Measurements from ENCODE around the gene KCNH2. TPM values are rescaled to one million over a fixed set of nuclear protein-coding genes. Genes with fewer than 3 reads are reported as not detected.
"Not testable (repeated sequence)": the region's sequence is repeated elsewhere in the genome, so short reads cannot be mapped to it uniquely, and the experiment has no call there.

KCNH2 gene
- total and polyA plus RNA-seq, 2 of the 8 experiments (the other 6 are each of a cell fraction or from before 2014, with no cell fraction given) = 8.0 to 15.0 TPM

DNA sequence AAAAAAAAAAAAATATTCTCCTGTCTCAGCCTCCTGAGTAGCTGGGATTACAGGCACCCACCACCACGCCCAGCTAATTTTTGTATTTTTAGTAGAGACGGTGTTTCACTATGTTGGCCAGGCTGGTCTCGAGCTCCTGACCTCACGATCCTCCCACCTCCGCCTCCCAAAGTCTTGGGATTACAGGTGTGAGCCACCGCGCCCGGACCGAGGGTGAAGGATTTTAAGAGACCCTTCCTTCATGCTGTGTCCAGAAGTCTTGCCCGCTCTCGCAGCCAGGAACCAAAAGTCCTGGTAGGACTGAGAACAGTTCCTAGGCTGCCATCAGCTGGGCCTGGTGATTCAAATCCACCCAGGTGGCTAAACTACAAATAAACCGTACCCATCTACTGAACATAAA, 33.5 kb upstream of the KCNH2 start:
- H3K4me1 ChIP-seq (replicated peaks in 1 of 4; ENCODE audit: control insufficient read depth in 3 of 4, insufficient read depth in 4 of 4, low read length in 3 of 4) = peaks cover 0 to 31% (median 24%) of the 10 kb centered on the region in 4 experiments; a peak in 6 of 7 replicates
- not testable (repeated sequence) for H3K79me2 ChIP-seq (ENCODE audit: control insufficient read depth in 1 of 2, insufficient read depth in 2 of 2, low read length in 2 of 2); H3K4ac ChIP-seq (replicated peaks; ENCODE audit: insufficient read length, low read depth, low read length); H3K18ac ChIP-seq (ENCODE audit: extremely low read depth, low read length); H4K8ac ChIP-seq (ENCODE audit: extremely low read depth, insufficient read depth, low read length); H3K79me1 ChIP-seq (ENCODE audit: low read depth, low read length); H3K27me3 ChIP-seq (replicated peaks in 1 of 4; ENCODE audit: control insufficient read depth in 3 of 4, extremely low read depth in 1 of 4, insufficient read depth in 3 of 4, low read length in 3 of 4); H4K20me1 ChIP-seq (replicated peaks in 1 of 2; ENCODE audit: control insufficient read depth in 1 of 2, insufficient read depth in 2 of 2, low read length in 2 of 2); H2BK20ac ChIP-seq (ENCODE audit: low read length); H3K23me2 ChIP-seq (ENCODE audit: low read depth, low read length); H2BK12ac ChIP-seq (ENCODE audit: low read depth, low read length); H3K4me3 ChIP-seq (ENCODE audit: extremely low read depth in 1 of 4, insufficient read depth in 2 of 4, low read depth in 3 of 4, low read length in 4 of 4); H3K4me2 ChIP-seq (ENCODE audit: insufficient read depth in 1 of 2, low read depth in 2 of 2, low read length in 2 of 2); H3K36me3 ChIP-seq (ENCODE audit: control insufficient read depth in 2 of 4, insufficient read depth in 4 of 4, low read length in 3 of 4); H2AK5ac ChIP-seq (ENCODE audit: low read depth, low read length); H2BK15ac ChIP-seq (ENCODE audit: low read length); H3K14ac ChIP-seq (ENCODE audit: insufficient read length); H3K9ac ChIP-seq (replicated peaks in 1 of 4; ENCODE audit: extremely low read depth in 1 of 4, low read depth in 3 of 4, low read length in 3 of 4); FAIRE-seq; DNase-seq (ENCODE audit: low read depth in 1 of 2, low spot score in 2 of 2); H3K23ac ChIP-seq (ENCODE audit: insufficient read length); H2AFZ ChIP-seq (ENCODE audit: low read length); H4K91ac ChIP-seq (replicated peaks; ENCODE audit: insufficient read length, low read length); H3K9me3 ChIP-seq (ENCODE audit: insufficient read depth in 2 of 2, low read depth in 1 of 2, low read length in 1 of 2); H2BK120ac ChIP-seq (replicated peaks; ENCODE audit: low read depth, low read length); H3K27ac ChIP-seq (ENCODE audit: low read depth, low read length); H3K56ac ChIP-seq (replicated peaks; ENCODE audit: insufficient read length, low read depth, low read length); H2BK5ac ChIP-seq (ENCODE audit: low read depth, low read length); H4K5ac ChIP-seq (ENCODE audit: insufficient read length, low read depth, low read length)
- CTCF ChIA-PET (ENCODE audit: partially characterized antibody) = interaction anchor here (0.8 to 11.5 kb wide), 26 partner anchors 10 to 622 kb away, joined by 3 to 142 read pairs (median 7); partner anchors contain the start of genes ABCB8, ATG9B, CDK5 and NOS3
- WGBS, 2 experiments (ENCODE audit: extremely low coverage in 1 of 2, insufficient coverage in 1 of 2, insufficient read length in 1 of 2, insufficient replicate concordance in 2 of 2, low coverage in 1 of 2, low lambda C conversion rate in 2 of 2, missing lambda C conversion rate in 1 of 2) = 82% methylated on average over 12 of the region's 12 CpGs; no CpG with 5 or more reads in 1 of the 2 experiments
- POLR2A ChIA-PET (ENCODE audit: partially characterized antibody) = interaction anchor here (0.6 to 2.5 kb wide), 4 partner anchors 10 to 46 kb away, joined by 3 to 9 read pairs (median 6); no protein-coding TSS in a partner anchor

Data from H1 (cell line).